HepG2 (cell line): ENCODE data around the gene HCFC1R1. TPM values are rescaled to one million over a fixed set of nuclear protein-coding genes. Genes with fewer than 3 reads are reported as not detected.
A peak's percentile ranks its signal among the peaks of the same experiment; 100 is the strongest.

Source experiments
- AGO1 ChIP-seq: fragments of 200-400 bp; formaldehyde crosslinking; IDR thresholded peaks from 2 replicates; pipeline ENCODE4 v1.6.1; 2017; ENCODE audit warnings: mild to moderate bottlenecking, low read depth, low read length, moderate library complexity; ENCODE audit not compliant: poor library complexity, severe bottlenecking
- ARNT2 ChIP-seq: sonication (generic); formaldehyde crosslinking; IDR thresholded peaks from 2 replicates; pipeline ENCODE4 v1.8.0; 2022; ENCODE audit warnings: mild to moderate bottlenecking, low read depth, missing genetic modification reagents, moderate library complexity
- GABPA ChIP-seq, 2 experiments: IDR thresholded peaks; 2 replicates each; pipeline ENCODE4 v1.6.1; 2011 to 2016; ENCODE audit warnings: low read depth in 2 of 2, low read length in 1 of 2, missing biosample characterization in 1 of 2, missing genetic modification characterization in 1 of 2
- HDAC2 ChIP-seq: sonication (generic); formaldehyde crosslinking; IDR thresholded peaks from 2 replicates; pipeline ENCODE4 v1.4.0; 2020; ENCODE audit warnings: missing genetic modification reagents
- HIVEP1 ChIP-seq: sonication (generic); formaldehyde crosslinking; IDR thresholded peaks from 2 replicates; pipeline ENCODE4 v1.4.0; 2020; ENCODE audit warnings: mild to moderate bottlenecking, missing genetic modification reagents
- HNF4G ChIP-seq, 2 experiments: sonication (generic) in 1 of 2; formaldehyde crosslinking in 1 of 2; IDR thresholded peaks; 2 replicates each; pipeline versions ENCODE4 v1.4.0 to v1.6.1; 2011 to 2020; ENCODE audit warnings: borderline replicate concordance in 2 of 2, low read depth in 2 of 2, mild to moderate bottlenecking in 2 of 2, low read length in 1 of 2, missing genetic modification reagents in 1 of 2, moderate library complexity in 1 of 2
- JUN ChIP-seq: sonication (generic); formaldehyde crosslinking; IDR thresholded peaks from 2 replicates; pipeline ENCODE4 v1.4.0; 2020; ENCODE audit warnings: mild to moderate bottlenecking, missing genetic modification reagents
- KAT8 ChIP-seq: IDR thresholded peaks from 2 replicates; pipeline ENCODE4 v1.6.1; 2016; ENCODE audit warnings: missing genetic modification reagents, missing compliant biosample characterization
- NR3C1 ChIP-seq: sonication (generic); formaldehyde crosslinking; IDR thresholded peaks from 2 replicates; pipeline ENCODE4 v1.4.0; 2020; ENCODE audit warnings: missing genetic modification reagents
- REPIN1 ChIP-seq: sonication (generic); formaldehyde crosslinking; IDR thresholded peaks from 2 replicates; pipeline ENCODE4 v1.8.0; 2022; ENCODE audit warnings: missing genetic modification reagents, low read depth, mild to moderate bottlenecking, borderline replicate concordance
- SMARCE1 ChIP-seq: fragments of 450-650 bp; IDR thresholded peaks from 2 replicates; pipeline ENCODE4 v1.6.1; 2017; ENCODE audit warnings: borderline replicate concordance
- TERF1 ChIP-seq: sonication (generic); formaldehyde crosslinking; IDR thresholded peaks from 2 replicates; pipeline ENCODE4 v1.8.0; 2022; ENCODE audit warnings: mild to moderate bottlenecking, missing genetic modification reagents, moderate library complexity
- TSC22D2 ChIP-seq: sonication (generic); formaldehyde crosslinking; IDR thresholded peaks from 2 replicates; pipeline ENCODE4 v1.5.1; 2020; ENCODE audit warnings: missing genetic modification reagents, mild to moderate bottlenecking, borderline replicate concordance
- YY1 ChIP-seq: IDR thresholded peaks from 2 replicates; pipeline ENCODE4 v1.6.1; 2011; ENCODE audit warnings: low read length, low read depth, moderate library complexity, mild to moderate bottlenecking; ENCODE audit not compliant: insufficient read depth, insufficient replicate concordance
- ZFP36L2 ChIP-seq: sonication (generic); formaldehyde crosslinking; IDR thresholded peaks from 2 replicates; pipeline ENCODE4 v1.4.0; 2020; ENCODE audit warnings: missing genetic modification reagents
- ZNF205 ChIP-seq: IDR thresholded peaks from 2 replicates; pipeline ENCODE4 v1.6.1; 2018; ENCODE audit warnings: missing biosample characterization, missing genetic modification reagents
- ZNF580 ChIP-seq: IDR thresholded peaks from 2 replicates; pipeline ENCODE4 v1.6.1; 2016; ENCODE audit warnings: low read depth, borderline replicate concordance
- ZNF687 ChIP-seq: sonication (generic); formaldehyde crosslinking; IDR thresholded peaks from 2 replicates; pipeline ENCODE4 v1.5.1; 2020; ENCODE audit warnings: mild to moderate bottlenecking, missing genetic modification reagents, moderate library complexity
- polyA plus RNA-seq, 8 experiments: library from polyadenylated mRNA; depleted of rRNA in 3 of 8; stranded (reverse) in 7 of 8; unstranded in 1 of 8; fragments of >200 nt; fragmentation: Illumina TruSeq in 4 of 8; extraction: Trizol in 4 of 8; gene quantifications; 2 replicates each; pipeline versions ENCODE4 v1.2.1 to v1.2.3, GENCODE V29; 2011 to 2016; ENCODE audit warnings: low read depth in 4 of 8, missing spikeins in 1 of 8, mixed read lengths in 1 of 8; ENCODE audit not compliant: insufficient read depth in 1 of 8
- total RNA-seq, 5 experiments: library from RNA; depleted of rRNA; stranded (reverse); fragments of >200 nt; fragmentation: Illumina TruSeq; extraction: Trizol; gene quantifications; 2 replicates each; pipeline ENCODE4 v1.2.3, GENCODE V29; 2016; ENCODE audit warnings: low read depth in 1 of 5
- TF ChIP-seq, protein P1 (sequence below): sonication (generic); formaldehyde crosslinking; IDR thresholded peaks from 2 replicates; pipeline ENCODE4 v1.5.0; 2020; ENCODE audit warnings: missing genetic modification reagents
- TF ChIP-seq, protein P2 (sequence below): IDR thresholded peaks from 2 replicates; pipeline ENCODE4 v1.6.1; 2016; ENCODE audit warnings: mild to moderate bottlenecking, missing biosample characterization, missing genetic modification reagents

The HCFC1R1 gene
- total and polyA plus RNA-seq, 2 of the 13 experiments (the other 11 are each of a cell fraction or from before 2014, with no cell fraction given), result 13.8 to 16.1 TPM

DNA sequence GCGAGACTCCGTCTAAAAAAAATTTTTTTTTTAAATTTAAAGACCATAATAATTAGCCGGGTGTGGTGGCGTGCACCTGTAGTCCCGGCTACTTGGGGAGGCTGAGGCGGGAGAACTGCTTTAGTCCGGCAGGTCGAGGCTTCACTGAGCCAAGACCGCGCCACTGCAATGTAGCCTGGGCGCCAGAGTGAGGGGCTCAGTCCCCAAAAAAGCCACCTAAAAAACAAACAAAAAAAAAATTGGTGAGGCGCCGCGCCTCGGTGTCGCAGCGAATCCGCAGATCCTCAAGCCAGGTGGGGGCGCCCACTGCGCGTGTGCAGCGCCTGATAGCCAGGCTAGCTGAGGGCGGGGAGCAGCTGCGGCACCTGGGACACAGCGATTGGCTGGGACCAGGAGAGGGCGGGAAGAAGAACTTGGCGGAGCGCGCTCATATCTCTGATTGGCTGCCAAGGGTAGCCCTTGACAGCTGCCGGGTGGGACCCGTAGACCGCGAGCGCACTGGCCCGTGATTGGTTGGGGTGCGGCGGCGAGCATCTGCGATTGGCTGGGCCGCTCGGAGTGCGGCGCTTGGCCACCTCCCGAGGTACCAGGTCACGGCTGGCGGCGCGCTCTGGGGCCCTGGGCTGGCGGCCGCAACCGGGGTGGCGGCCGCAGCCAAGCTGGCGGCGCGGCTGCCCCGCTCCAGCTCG is 20.0 kb downstream of the HCFC1R1 start (continued):
- TF ChIP-seq, protein P1, sequence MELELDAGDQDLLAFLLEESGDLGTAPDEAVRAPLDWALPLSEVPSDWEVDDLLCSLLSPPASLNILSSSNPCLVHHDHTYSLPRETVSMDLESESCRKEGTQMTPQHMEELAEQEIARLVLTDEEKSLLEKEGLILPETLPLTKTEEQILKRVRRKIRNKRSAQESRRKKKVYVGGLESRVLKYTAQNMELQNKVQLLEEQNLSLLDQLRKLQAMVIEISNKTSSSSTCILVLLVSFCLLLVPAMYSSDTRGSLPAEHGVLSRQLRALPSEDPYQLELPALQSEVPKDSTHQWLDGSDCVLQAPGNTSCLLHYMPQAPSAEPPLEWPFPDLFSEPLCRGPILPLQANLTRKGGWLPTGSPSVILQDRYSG (CRISPR knock-in tag), result 0 out of 2 replicates have a peak, but pooled peaks have one; percentile 41
- TF ChIP-seq ZFP36L2 (CRISPR knock-in tag) (0 out of 2 replicates have a peak, but pooled peaks have one; percentile 65), KAT8 (CRISPR knock-in tag) (peak; percentile 39; the same call in 1 of the 2 replicates), SMARCE1 (no peak), JUN (no peak), GABPA (IDR thresholded peaks at IDR 0.05; ENCODE audit: low read depth, low read length) (no peak), GABPA (CRISPR knock-in tag; IDR thresholded peaks at IDR 0.05; ENCODE audit: low read depth) (0 out of 2 replicates have a peak, but pooled peaks have one; percentile 51), NR3C1 (CRISPR knock-in tag) (no peak), HDAC2 (CRISPR knock-in tag) (peak; percentile 76), ZNF205 (0 out of 2 replicates have a peak, but pooled peaks have one; percentile 28), ZNF687 (peak; percentile 80), HNF4G (IDR thresholded peaks at IDR 0.05; ENCODE audit: borderline replicate concordance, low read depth, low read length) (no peak), HNF4G (CRISPR knock-in tag; IDR thresholded peaks at IDR 0.05; ENCODE audit: borderline replicate concordance, low read depth) (no peak), ZNF580 (peak; percentile 76; the same call in 1 of the 2 replicates), TSC22D2 (CRISPR knock-in tag) (peak; percentile 87; the same call in 1 of the 2 replicates), TERF1 (CRISPR knock-in tag) (no peak), AGO1 (peak; percentile 75), ARNT2 (CRISPR knock-in tag) (peak; percentile 30; the same call in 1 of the 2 replicates), REPIN1 (peak; percentile 60; the same call in 1 of the 2 replicates), HIVEP1 (CRISPR knock-in tag) (no peak), YY1 (peak; percentile 81)
- TF ChIP-seq, protein P2, sequence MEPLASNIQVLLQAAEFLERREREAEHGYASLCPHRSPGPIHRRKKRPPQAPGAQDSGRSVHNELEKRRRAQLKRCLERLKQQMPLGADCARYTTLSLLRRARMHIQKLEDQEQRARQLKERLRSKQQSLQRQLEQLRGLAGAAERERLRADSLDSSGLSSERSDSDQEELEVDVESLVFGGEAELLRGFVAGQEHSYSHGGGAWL, result 0 out of 2 replicates have a peak, but pooled peaks have one; percentile 43
